Sigmoid colon (tissue), 7 donors: ENCODE data around the gene CACNB2. TPM values are rescaled to one million over a fixed set of nuclear protein-coding genes. Genes with fewer than 3 reads are reported as not detected.

Experiments
- DNase-seq: peaks from one replicate; pipeline ENCODE4 v3.0.0-alpha.2; 2019
- H3K27ac ChIP-seq, 4 donors: fragments of 200-600 bp; sonication (generic); one replicate each; pipeline ENCODE4 v1.5.1; 2016 to 2019; ENCODE audit warnings: mild to moderate bottlenecking in 1 of 4
- H3K27me3 ChIP-seq, 3 donors: fragments of 200-600 bp; sonication (generic); one replicate each; pipeline ENCODE4 v1.5.1; 2019; ENCODE audit warnings: mild to moderate bottlenecking in 1 of 3
- H3K36me3 ChIP-seq, 4 donors: fragments of 200-600 bp; sonication (generic); one replicate each; pipeline ENCODE4 v1.5.1; 2016 to 2019
- H3K4me1 ChIP-seq, 4 donors: fragments of 200-600 bp; sonication (generic); one replicate each; pipeline ENCODE4 v1.5.1; 2017 to 2019
- H3K4me3 ChIP-seq, 4 donors: fragments of 200-600 bp; sonication (generic); one replicate each; pipeline ENCODE4 v1.5.1; 2017 to 2019; ENCODE audit warnings: mild to moderate bottlenecking in 2 of 4, moderate library complexity in 1 of 4
- H3K9me3 ChIP-seq, 4 donors: fragments of 200-600 bp in 3 of 4; sonication (generic) in 3 of 4; one replicate each; pipeline versions ENCODE4 v1.5.1 to v1.6.1; 2013 to 2019
- EP300 ChIP-seq, 4 donors: sonication (generic); formaldehyde crosslinking; IDR thresholded peaks; one replicate each; pipeline ENCODE4 v1.6.1; 2017; ENCODE audit warnings: antibody characterized with exemption in 4 of 4
- POLR2A ChIP-seq, 2 donors: fragments of 450-650 bp; IDR thresholded peaks; one replicate each; pipeline ENCODE4 v1.6.1; 2016; ENCODE audit warnings: antibody characterized with exemption in 2 of 2, mild to moderate bottlenecking in 2 of 2, moderate library complexity in 2 of 2
- POLR2AphosphoS5 ChIP-seq, 4 donors: sonication (generic); formaldehyde crosslinking; IDR thresholded peaks; one replicate each; pipeline ENCODE4 v1.6.1; 2017; ENCODE audit warnings: antibody characterized with exemption in 4 of 4
- WGBS, 2 donors: extraction: QIAGEN DNeasy Blood & Tissue Kit; methylation state at CpG; one replicate each; pipeline ENCODE4 v1.1.7; 2013; 5-methylcytosine and 5-hydroxymethylcytosine counted together
- intact Hi-C: fragments of 100-400 bp; cut with DNase I; formaldehyde crosslinking; loops from one replicate; pipeline ENCODE4 v1.15.1; 2023
- polyA plus RNA-seq, 3 donors: library from polyadenylated mRNA; stranded (reverse); fragments of 200-250 nt; gene quantifications; one replicate each; pipeline ENCODE4 v1.2.3, GENCODE V29; 2013
- total RNA-seq, 4 donors: library from RNA; depleted of rRNA; stranded (reverse); fragments of >200 nt; gene quantifications; one replicate each; pipeline ENCODE4 v1.1.0, GENCODE V29; 2016
- TF ChIP-seq, protein P1 (sequence below), 4 experiments: fragments of 450-650 bp in 3 of 4; fragments of 200-600 bp in 1 of 4; IDR thresholded peaks; one replicate each; pipeline ENCODE4 v1.5.1; 2016 to 2019; ENCODE audit warnings: antibody characterized with exemption in 4 of 4, mild to moderate bottlenecking in 3 of 4, moderate library complexity in 2 of 4
- donor health status: healthy with polysubstance abuse.
- donor health status: Bipolar disorder and iron deficiency.
- donor health status: healthy.

CACNB2 gene
- total and polyA plus RNA-seq, 7 donors: 1.2 to 85.3 (median 36.0) TPM

DNA sequence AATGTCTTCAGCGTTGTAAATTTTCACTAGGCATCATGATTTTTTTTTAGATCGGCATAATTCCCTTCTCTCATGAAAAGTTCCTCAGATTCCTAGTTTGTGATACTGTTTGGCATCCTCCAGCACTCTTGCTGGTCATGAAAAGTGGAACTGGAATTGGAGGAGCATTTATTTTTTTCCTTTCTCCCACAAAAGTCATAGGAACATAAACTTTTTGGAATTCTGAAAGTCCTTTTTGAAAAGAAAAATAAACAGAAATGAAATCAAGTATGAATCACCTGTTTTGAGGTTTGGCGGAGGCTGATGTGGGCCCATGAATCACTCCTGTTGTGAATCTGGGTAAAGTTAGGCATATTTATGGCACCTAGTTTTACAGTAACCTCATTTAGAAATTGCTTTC is 17.7 kb downstream of the CACNB2 start:
- peaks cover 0 to 7% (median 0%) of the 10 kb centered on the region in 4 donors for H3K36me3 ChIP-seq
- 35 to 64% methylated on average over 3 of the region's 3 CpGs for WGBS, 2 donors
- no peaks in the 10 kb centered on the region for H3K27me3 ChIP-seq
- TF ChIP-seq, protein P1, sequence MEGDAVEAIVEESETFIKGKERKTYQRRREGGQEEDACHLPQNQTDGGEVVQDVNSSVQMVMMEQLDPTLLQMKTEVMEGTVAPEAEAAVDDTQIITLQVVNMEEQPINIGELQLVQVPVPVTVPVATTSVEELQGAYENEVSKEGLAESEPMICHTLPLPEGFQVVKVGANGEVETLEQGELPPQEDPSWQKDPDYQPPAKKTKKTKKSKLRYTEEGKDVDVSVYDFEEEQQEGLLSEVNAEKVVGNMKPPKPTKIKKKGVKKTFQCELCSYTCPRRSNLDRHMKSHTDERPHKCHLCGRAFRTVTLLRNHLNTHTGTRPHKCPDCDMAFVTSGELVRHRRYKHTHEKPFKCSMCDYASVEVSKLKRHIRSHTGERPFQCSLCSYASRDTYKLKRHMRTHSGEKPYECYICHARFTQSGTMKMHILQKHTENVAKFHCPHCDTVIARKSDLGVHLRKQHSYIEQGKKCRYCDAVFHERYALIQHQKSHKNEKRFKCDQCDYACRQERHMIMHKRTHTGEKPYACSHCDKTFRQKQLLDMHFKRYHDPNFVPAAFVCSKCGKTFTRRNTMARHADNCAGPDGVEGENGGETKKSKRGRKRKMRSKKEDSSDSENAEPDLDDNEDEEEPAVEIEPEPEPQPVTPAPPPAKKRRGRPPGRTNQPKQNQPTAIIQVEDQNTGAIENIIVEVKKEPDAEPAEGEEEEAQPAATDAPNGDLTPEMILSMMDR (IDR thresholded peaks at IDR 0.05): no peak
- no peak for TF ChIP-seq POLR2AphosphoS5 (IDR thresholded peaks at IDR 0.05)
- TF ChIP-seq POLR2A (IDR thresholded peaks at IDR 0.05): no peak
- no peak for TF ChIP-seq EP300 (IDR thresholded peaks at IDR 0.05)
- intact Hi-C loops: loop anchor here (5.0 kb wide), 1 partner anchor 39 kb away; no protein-coding TSS in a partner anchor
- peaks cover 0 to 42% (median 25%) of the 10 kb centered on the region in 4 donors for H3K4me1 ChIP-seq
- H3K4me3 ChIP-seq: no peak overlapping the region
- DNase-seq: no peak
- peak overlapping the region; percentile 73 to 86 (median 80) for H3K27ac ChIP-seq
- no peaks in the 10 kb centered on the region for H3K9me3 ChIP-seq

DNA sequence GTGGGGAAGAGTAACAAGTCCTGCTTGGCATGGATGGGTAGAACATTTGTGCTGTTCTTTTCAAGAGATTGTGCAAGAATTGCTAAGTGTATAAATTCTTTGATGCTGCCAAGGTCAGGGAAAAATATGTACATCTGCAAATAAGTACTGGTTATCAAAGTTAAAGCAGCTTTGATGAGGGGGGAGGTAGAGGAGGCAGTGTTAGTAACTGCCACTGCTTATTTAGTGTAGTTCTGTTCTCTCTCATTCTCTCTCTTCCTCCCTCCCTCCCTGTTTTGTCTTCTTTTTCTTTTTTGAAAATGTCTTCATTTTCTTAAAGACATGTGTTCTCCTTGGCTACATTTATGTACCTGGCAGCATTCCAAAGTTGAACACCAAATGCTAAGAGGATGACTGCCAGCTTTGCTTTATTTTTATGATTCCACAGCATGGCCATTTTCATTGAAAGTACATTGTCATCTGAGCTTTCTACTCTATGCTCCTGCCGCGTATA is 18.6 kb downstream of the CACNB2 start:
- no peaks in the 10 kb centered on the region for H3K36me3 ChIP-seq
- DNase-seq: no peak
- peak overlapping the region; percentile 73 to 86 (median 80) for H3K27ac ChIP-seq
- H3K9me3 ChIP-seq: no peaks in the 10 kb centered on the region
- H3K4me1 ChIP-seq: peaks cover 0 to 47% (median 28%) of the 10 kb centered on the region in 4 donors
- 50 to 79% methylated on average over 2 of the region's 2 CpGs for WGBS, 2 donors
- H3K4me3 ChIP-seq: peak overlapping the region in 3 of 4 donors; percentile 16 to 31 (median 22)
- H3K27me3 ChIP-seq: no peaks in the 10 kb centered on the region
- intact Hi-C loops: loop anchor here (5.0 kb wide), 1 partner anchor 38 kb away; no protein-coding TSS in a partner anchor
- TF ChIP-seq EP300 (IDR thresholded peaks at IDR 0.05): peak in 2 of 4 donors; percentile 49 to 81
- no peak for TF ChIP-seq POLR2A (IDR thresholded peaks at IDR 0.05)
- TF ChIP-seq POLR2AphosphoS5 (IDR thresholded peaks at IDR 0.05): peak in 3 of 4 donors; percentile 69 to 76 (median 76)

DNA sequence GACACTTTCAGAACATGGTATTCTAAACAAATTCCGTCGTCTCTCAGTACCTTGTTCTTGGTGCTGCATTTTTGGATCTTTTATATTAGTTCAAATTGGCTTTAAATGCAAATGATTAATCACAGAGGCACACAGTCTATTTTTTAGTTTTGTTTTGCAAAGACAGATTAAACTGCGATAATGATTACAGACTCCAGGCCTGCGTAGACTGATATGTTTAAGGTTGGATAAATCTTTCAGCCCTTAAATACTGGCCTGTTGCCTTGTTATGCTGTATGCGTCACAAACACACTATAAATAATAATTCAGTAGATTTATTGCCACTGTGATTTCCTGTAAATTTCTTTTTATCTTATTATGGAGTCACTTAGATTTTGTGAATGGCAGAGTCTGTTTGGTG is 19.3 kb downstream of the CACNB2 start:
- intact Hi-C loops: loop anchor here (5.0 kb wide), 1 partner anchor 38 kb away; no protein-coding TSS in a partner anchor
- H3K4me3 ChIP-seq: peak overlapping the region in 3 of 4 donors; percentile 16 to 31 (median 22)

DNA sequence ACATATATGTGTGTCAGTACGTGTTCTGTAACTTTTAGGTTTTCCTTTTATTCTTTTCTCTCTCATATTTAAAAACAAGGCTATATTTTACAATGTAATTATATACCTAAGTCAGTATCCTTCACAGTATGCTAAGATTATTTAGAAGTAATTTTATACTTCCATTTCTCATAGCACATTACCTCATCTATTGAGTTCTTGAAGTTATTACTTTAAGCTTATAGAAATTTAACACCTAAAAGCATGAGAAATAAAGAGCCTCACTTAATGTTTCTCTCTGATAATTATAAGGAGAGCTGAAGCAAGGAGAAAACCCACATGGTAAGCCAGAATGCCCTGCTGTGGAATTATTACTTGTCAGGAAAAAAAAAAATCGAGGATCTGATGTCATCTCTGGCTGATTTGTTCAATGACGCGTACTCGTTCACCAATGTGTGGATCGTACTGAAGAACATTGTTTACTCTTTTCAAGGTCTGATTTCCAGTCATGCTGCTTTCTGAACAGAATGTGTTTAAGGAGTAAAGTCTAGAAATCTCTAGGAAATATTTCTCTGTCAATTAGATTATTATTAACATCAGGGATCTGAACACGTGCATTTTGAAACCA is 21.9 kb downstream of the CACNB2 start:
- Histone ChIP-seq H3K9me3 (no peaks in the 10 kb centered on the region), H3K4me1 (peaks cover 0 to 57% (median 35%) of the 10 kb centered on the region in 4 donors), H3K36me3 (no peaks in the 10 kb centered on the region), H3K4me3 (no peak overlapping the region), H3K27ac (peak overlapping the region in 3 of 4 donors; percentile 22 to 86 (median 84)), H3K27me3 (no peaks in the 10 kb centered on the region)
- intact Hi-C loops: no loop called here
- TF ChIP-seq POLR2A (IDR thresholded peaks at IDR 0.05) (no peak), POLR2AphosphoS5 (IDR thresholded peaks at IDR 0.05) (no peak), EP300 (IDR thresholded peaks at IDR 0.05) (no peak)
- TF ChIP-seq, protein P1 (IDR thresholded peaks at IDR 0.05): no peak
- no peak for DNase-seq
- 86 to 88% methylated on average over 7 of the region's 7 CpGs for WGBS, 2 donors

More for the DNA sequence above, 19.3 kb downstream of the CACNB2 start:
- peak overlapping the region; percentile 73 to 86 (median 80) for H3K27ac ChIP-seq
- no peaks in the 10 kb centered on the region for H3K9me3 ChIP-seq
- H3K4me1 ChIP-seq: peaks cover 0 to 54% (median 35%) of the 10 kb centered on the region in 4 donors
- TF ChIP-seq, protein P1 (IDR thresholded peaks at IDR 0.05): no peak
- TF ChIP-seq POLR2AphosphoS5 (IDR thresholded peaks at IDR 0.05): peak in 3 of 4 donors; percentile 73 to 79 (median 77)
- TF ChIP-seq EP300 (IDR thresholded peaks at IDR 0.05): peak in 3 of 4 donors; percentile 47 to 79 (median 74)
- TF ChIP-seq POLR2A (IDR thresholded peaks at IDR 0.05): no peak
- 80 to 83% methylated on average over 5 of the region's 5 CpGs for WGBS, 2 donors
- H3K36me3 ChIP-seq: no peaks in the 10 kb centered on the region
- H3K27me3 ChIP-seq: no peaks in the 10 kb centered on the region
- no peak for DNase-seq

DNA sequence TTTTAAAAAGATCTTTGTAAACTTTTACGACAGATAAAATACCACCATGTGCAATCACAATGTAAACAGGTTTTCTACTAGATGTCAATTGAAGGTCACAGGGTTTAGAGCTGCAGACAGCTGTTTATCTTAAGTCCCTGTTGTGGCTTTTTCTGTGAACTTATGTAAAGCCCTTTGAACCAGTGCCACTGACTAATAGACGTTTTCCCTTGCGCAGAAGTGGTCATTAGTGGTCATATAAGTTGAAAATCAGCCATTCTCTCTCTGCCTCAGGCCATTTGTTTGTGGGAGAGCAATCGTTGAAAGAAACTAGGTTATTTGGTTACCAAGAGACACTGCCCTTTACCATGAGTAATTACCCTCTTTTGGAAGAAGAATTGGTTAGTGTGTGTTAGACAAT is 23.9 kb downstream of the CACNB2 start:
- TF ChIP-seq EP300 (IDR thresholded peaks at IDR 0.05) (no peak), POLR2AphosphoS5 (IDR thresholded peaks at IDR 0.05) (no peak), POLR2A (IDR thresholded peaks at IDR 0.05) (no peak)
- TF ChIP-seq, protein P1 (IDR thresholded peaks at IDR 0.05): no peak
- H3K27me3 ChIP-seq: no peaks in the 10 kb centered on the region
- H3K9me3 ChIP-seq: no peaks in the 10 kb centered on the region
- intact Hi-C loops: no loop called here
- H3K4me3 ChIP-seq: no peak overlapping the region
- H3K36me3 ChIP-seq: no peaks in the 10 kb centered on the region
- no peak for DNase-seq
- H3K4me1 ChIP-seq: peaks cover 0 to 38% (median 23%) of the 10 kb centered on the region in 4 donors
- H3K27ac ChIP-seq: peak overlapping the region; percentile 60 to 84 (median 70)
- WGBS, 2 donors: 53 to 57% methylated on average over 4 of the region's 4 CpGs
